PC-9 (cell line): ENCODE data around the gene CCDC167. TPM values are rescaled to one million over a fixed set of nuclear protein-coding genes. Genes with fewer than 3 reads are reported as not detected.

ENCODE experiments used
- BruUV-seq: library from RNA; stranded (reverse); fragments of 400-500 nt; replicated peaks from 2 replicates; lab custom pipeline; 2021; lab: Mats Ljungman, UMichigan
- CTCF ChIA-PET: fragments of 300-600 bp; sonication (Branson Sonifier 250); formaldehyde crosslinking; loops from one replicate; lab custom pipeline; 2022; ENCODE audit warnings: antibody characterized with exemption; lab: Charles Lee
- POLR2A ChIA-PET: fragments of 300-600 bp; sonication (Branson Sonifier 250); formaldehyde crosslinking; loops from one replicate; lab custom pipeline; 2022; ENCODE audit warnings: antibody characterized with exemption; ENCODE audit not compliant: unreplicated experiment; lab: Charles Lee
- DNase-seq, 2 experiments: peaks; one replicate each; pipeline versions ENCODE4 v3.0.0 to v3.0.0-alpha.2; 2015 to 2022; ENCODE audit warnings: mixed read lengths in 1 of 2
- H2AFZ ChIP-seq: fragments of 200-600 bp; sonication (generic); 2 replicates; pipeline ENCODE4 v1.8.1; 2017; ENCODE audit warnings: antibody characterized with exemption
- H3F3A ChIP-seq: fragments of 200-600 bp; sonication (generic); 2 replicates; pipeline ENCODE4 v1.8.1; 2017; ENCODE audit warnings: antibody characterized with exemption, mild to moderate bottlenecking, low read depth; ENCODE audit not compliant: insufficient read depth
- H3K27ac ChIP-seq: fragments of 200-600 bp; sonication (generic); 2 replicates; pipeline ENCODE4 v1.6.1; 2016; ENCODE audit warnings: mixed run types
- H3K27me3 ChIP-seq: fragments of 200-600 bp; sonication (generic); 2 replicates; pipeline ENCODE4 v1.6.1; 2016; ENCODE audit warnings: low read depth, mixed run types; ENCODE audit not compliant: insufficient read depth
- H3K36me3 ChIP-seq: fragments of 200-600 bp; sonication (generic); 2 replicates; pipeline ENCODE4 v1.6.1; 2016; ENCODE audit warnings: low read depth, mixed run types
- H3K4me1 ChIP-seq: fragments of 200-600 bp; sonication (generic); replicated peaks from 2 replicates; pipeline ENCODE4 v1.6.1; 2016; ENCODE audit warnings: mixed run types; ENCODE audit not compliant: insufficient read depth
- H3K4me2 ChIP-seq: fragments of 200-600 bp; sonication (generic); 2 replicates; pipeline ENCODE4 v1.6.1; 2017; ENCODE audit warnings: mixed run types
- H3K4me3 ChIP-seq: fragments of 200-600 bp; sonication (generic); 2 replicates; pipeline ENCODE4 v1.6.1; 2016; ENCODE audit warnings: mixed run types
- H3K79me2 ChIP-seq: fragments of 200-600 bp; sonication (generic); 2 replicates; pipeline ENCODE4 v1.6.1; 2017; ENCODE audit warnings: low read depth, mixed run types
- H3K9me2 ChIP-seq: fragments of 200-600 bp; sonication (generic); 2 replicates; pipeline ENCODE4 v1.8.1; 2017; ENCODE audit warnings: mild to moderate bottlenecking; ENCODE audit not compliant: insufficient read depth
- H3K9me3 ChIP-seq: fragments of 200-600 bp; sonication (generic); 2 replicates; pipeline ENCODE4 v1.8.1; 2016; ENCODE audit warnings: low read depth; ENCODE audit not compliant: insufficient read depth
- H4K20me1 ChIP-seq: fragments of 200-600 bp; sonication (generic); 2 replicates; pipeline ENCODE4 v1.8.1; 2017; ENCODE audit not compliant: insufficient read depth
- CTCF ChIP-seq: fragments of 200-600 bp; sonication (generic); conservative IDR thresholded peaks from 2 replicates; pipeline ENCODE4 v1.6.1; 2017; ENCODE audit warnings: mixed run types, antibody characterized with exemption, mild to moderate bottlenecking, moderate library complexity
- EZH2 ChIP-seq: fragments of 200-600 bp; sonication (generic); IDR thresholded peaks from 2 replicates; pipeline ENCODE4 v1.8.0; 2017; ENCODE audit warnings: antibody characterized with exemption, low read depth
- intact Hi-C: fragments of 100-400 bp; cut with micrococcal nuclease; formaldehyde crosslinking; loops from one replicate; pipeline ENCODE4 v1.10.0; 2022; ENCODE audit not compliant: unreplicated experiment
- total RNA-seq: library from RNA; stranded (reverse); gene quantifications from 2 replicates; pipeline ENCODE4 v1.2.3, GENCODE V29; 2021

The CCDC167 gene
- total RNA-seq, 1 experiment from 2014 or later = 29.4 TPM

GRCh38 chr6:37483252-37483901, 16.3 kb downstream of the CCDC167 start:
- Histone ChIP-seq H3K36me3 (0 out of 2 replicates have a peak, but pooled peaks cover 8% of the 10 kb centered on the region), H2AFZ (no peak overlapping the region), H4K20me1 (no peaks in the 10 kb centered on the region; the same call in 1 of the 2 replicates), H3K27me3 (no peaks in the 10 kb centered on the region), H3K4me1 (no peaks in the 10 kb centered on the region), H3K79me2 (no peaks in the 10 kb centered on the region), H3K9me3 (no peaks in the 10 kb centered on the region), H3K9me2 (no peaks in the 10 kb centered on the region), H3K4me3 (no peak overlapping the region), H3K4me2 (no peak overlapping the region), H3F3A (no peaks in the 10 kb centered on the region), H3K27ac (no peak overlapping the region)
- DNase-seq = no peak
- BruUV-seq = no TSS peak
- TF ChIP-seq CTCF = no peak
- TF ChIP-seq EZH2 = no peak
- ChIA-PET POLR2A (no interaction called here), CTCF (no interaction called here)
- intact Hi-C loops = loop anchor here (5.0 to 10.0 kb wide), 3 partner anchors 51 to 1009 kb away; no protein-coding TSS in a partner anchor

GRCh38 chr6:37482606-37483251, 17.0 kb downstream of the CCDC167 start:
- no peak for DNase-seq

More at GRCh38 chr6:37482606-37483251, 17.0 kb downstream of the CCDC167 start:
- Histone ChIP-seq H4K20me1 (no peaks in the 10 kb centered on the region; the same call in 1 of the 2 replicates), H3F3A (no peaks in the 10 kb centered on the region), H3K4me1 (no peaks in the 10 kb centered on the region), H3K27me3 (no peaks in the 10 kb centered on the region), H3K4me3 (no peak overlapping the region), H3K9me2 (no peaks in the 10 kb centered on the region), H3K27ac (no peak overlapping the region), H3K36me3 (0 out of 2 replicates have a peak, but pooled peaks cover 9% of the 10 kb centered on the region), H2AFZ (no peak overlapping the region), H3K4me2 (no peak overlapping the region), H3K9me3 (no peaks in the 10 kb centered on the region), H3K79me2 (no peaks in the 10 kb centered on the region)
- intact Hi-C loops = loop anchor here (5.0 to 10.0 kb wide), 3 partner anchors 52 to 1010 kb away; no protein-coding TSS in a partner anchor
- ChIA-PET POLR2A (no interaction called here), CTCF (no interaction called here)
- no peak for TF ChIP-seq CTCF
- TF ChIP-seq EZH2 = no peak
- BruUV-seq = no TSS peak
